Ovary (tissue), 3 donors: ENCODE measurements around the gene CEP112.

Experiments
- CTCF ChIP-seq, 3 donors: fragments of 450-650 bp in 2 of 3; fragments of 200-600 bp in 1 of 3; IDR thresholded peaks; one replicate each; pipeline versions ENCODE4 v1.5.1 to v1.8.0; 2016 to 2022; ENCODE audit warnings: antibody characterized with exemption in 3 of 3, mild to moderate bottlenecking in 1 of 3
- EP300 ChIP-seq: sonication (generic); formaldehyde crosslinking; IDR thresholded peaks from one replicate; pipeline ENCODE4 v1.6.1; 2017; ENCODE audit warnings: antibody characterized with exemption
- POLR2A ChIP-seq: fragments of 450-650 bp; IDR thresholded peaks from one replicate; pipeline ENCODE4 v1.6.1; 2017; ENCODE audit warnings: antibody characterized with exemption, mild to moderate bottlenecking, moderate library complexity
- donor health status: DM: no; HTN: no; CAD: no.

- TF ChIP-seq CTCF (IDR thresholded peaks at IDR 0.05), result no peak
- TF ChIP-seq POLR2A, result no peak
- no peak for TF ChIP-seq EP300
Observed at GRCh38 chr17:66178642-66179041, 13.3 kb downstream of the CEP112 start.
